Activated T-helper 9 cell treated with anti-CD3 and anti-CD28 coated beads, Interleukin-2, amount 50 U/mL, for 16 hours (primary cell): ENCODE data around the gene IL17RA.

Source experiments
- DNase-seq: peaks from one replicate; pipeline ENCODE4 v3.0.0-alpha.2; 2020; ENCODE audit warnings: low read depth

The IL17RA gene

DNA sequence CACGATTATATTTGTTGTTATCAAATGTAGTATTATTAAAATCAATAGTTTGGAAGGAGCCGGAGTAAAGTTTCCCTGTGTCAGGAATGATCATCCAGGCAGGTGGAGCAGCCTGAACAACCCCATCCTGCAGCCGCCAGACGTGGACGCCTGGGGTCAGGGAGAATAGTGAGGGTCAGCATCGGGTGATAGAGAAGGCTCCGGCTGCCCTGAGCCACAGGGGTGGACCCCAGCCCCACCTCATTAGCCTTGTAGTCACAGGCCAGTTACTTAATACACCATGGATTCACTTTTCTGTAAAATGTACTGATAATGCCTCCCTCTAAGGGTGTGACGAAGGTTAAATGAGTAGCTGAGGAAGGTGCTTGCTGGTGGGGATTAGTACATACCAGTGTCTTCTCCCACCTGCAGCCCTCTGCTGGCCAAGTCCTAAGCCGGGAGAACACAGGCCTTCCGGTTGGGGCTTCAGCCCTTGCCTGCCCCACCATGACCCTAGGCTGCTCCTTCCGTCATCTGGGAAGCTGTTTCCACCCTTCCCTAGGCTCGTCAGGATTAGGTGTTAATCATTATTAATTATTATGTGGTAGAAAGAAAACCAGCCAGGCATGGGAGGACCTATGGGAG lies 21.5 kb downstream of the IL17RA start:
- DNase-seq: no peak

DNA sequence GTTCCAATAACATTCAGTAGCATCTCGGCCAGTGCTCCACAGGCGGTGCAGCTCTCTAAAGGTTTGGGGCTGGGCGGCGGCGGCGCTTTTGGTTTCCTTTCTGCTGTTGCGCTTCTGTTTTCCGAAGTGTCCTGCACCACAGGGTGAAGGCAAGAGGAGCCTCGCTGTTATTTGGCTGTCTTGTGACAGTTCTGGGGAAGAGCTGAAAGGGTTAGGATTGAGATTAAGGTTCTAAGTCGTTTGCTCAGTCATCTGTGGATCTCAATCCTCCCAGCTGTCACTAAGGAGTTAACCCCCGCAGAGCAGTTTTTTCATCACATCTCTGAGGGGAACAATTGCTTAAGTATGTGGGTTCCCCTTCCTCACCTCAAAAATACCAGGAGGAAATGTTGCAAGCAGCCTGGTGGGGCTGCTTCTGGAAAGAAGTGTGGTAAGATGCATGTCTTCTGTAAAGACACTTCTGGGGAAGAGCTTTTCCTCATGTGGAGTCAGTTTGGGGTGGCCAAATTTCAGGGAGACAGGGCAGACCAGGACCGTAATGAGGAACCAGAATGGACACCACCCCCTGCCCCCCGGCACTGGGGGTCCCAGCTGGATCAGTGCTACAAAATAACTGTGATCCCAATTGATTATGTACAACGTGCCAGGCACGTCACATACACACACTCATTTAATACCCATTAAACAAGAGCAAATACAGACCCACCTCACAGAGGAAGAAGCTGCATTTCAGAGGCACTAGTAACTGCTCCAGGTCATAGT lies 22.2 kb downstream of the IL17RA start:
- DNase-seq: no peak

DNA sequence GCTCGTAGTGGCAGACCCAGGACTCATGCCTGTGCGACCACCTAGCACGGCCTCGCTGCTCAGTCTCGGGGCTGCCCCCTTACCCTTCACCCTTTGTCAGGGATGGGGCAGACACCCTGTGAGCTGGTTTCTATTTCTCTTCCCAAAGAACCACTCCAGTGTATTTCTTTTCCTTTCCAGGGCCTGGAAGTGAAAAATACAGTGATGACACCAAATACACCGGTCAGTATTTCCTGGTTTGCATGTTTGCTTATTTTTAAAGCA lies 22.7 kb downstream of the IL17RA start:
- no peak for DNase-seq

DNA sequence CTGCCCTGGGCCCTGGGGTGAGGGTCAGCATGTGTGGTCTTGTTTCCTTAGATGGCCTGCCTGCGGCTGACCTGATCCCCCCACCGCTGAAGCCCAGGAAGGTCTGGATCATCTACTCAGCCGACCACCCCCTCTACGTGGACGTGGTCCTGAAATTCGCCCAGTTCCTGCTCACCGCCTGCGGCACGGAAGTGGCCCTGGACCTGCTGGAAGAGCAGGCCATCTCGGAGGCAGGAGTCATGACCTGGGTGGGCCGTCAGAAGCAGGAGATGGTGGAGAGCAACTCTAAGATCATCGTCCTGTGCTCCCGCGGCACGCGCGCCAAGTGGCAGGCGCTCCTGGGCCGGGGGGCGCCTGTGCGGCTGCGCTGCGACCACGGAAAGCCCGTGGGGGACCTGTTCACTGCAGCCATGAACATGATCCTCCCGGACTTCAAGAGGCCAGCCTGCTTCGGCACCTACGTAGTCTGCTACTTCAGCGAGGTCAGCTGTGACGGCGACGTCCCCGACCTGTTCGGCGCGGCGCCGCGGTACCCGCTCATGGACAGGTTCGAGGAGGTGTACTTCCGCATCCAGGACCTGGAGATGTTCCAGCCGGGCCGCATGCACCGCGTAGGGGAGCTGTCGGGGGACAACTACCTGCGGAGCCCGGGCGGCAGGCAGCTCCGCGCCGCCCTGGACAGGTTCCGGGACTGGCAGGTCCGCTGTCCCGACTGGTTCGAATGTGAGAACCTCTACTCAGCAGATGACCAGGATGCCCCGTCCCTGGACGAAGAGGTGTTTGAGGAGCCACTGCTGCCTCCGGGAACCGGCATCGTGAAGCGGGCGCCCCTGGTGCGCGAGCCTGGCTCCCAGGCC lies 23.7 kb downstream of the IL17RA start:
- DNase-seq: no peak

DNA sequence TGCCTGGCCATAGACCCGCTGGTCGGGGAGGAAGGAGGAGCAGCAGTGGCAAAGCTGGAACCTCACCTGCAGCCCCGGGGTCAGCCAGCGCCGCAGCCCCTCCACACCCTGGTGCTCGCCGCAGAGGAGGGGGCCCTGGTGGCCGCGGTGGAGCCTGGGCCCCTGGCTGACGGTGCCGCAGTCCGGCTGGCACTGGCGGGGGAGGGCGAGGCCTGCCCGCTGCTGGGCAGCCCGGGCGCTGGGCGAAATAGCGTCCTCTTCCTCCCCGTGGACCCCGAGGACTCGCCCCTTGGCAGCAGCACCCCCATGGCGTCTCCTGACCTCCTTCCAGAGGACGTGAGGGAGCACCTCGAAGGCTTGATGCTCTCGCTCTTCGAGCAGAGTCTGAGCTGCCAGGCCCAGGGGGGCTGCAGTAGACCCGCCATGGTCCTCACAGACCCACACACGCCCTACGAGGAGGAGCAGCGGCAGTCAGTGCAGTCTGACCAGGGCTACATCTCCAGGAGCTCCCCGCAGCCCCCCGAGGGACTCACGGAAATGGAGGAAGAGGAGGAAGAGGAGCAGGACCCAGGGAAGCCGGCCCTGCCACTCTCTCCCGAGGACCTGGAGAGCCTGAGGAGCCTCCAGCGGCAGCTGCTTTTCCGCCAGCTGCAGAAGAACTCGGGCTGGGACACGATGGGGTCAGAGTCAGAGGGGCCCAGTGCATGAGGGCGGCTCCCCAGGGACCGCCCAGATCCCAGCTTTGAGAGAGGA lies 24.5 kb downstream of the IL17RA start:
- no peak for DNase-seq

DNA sequence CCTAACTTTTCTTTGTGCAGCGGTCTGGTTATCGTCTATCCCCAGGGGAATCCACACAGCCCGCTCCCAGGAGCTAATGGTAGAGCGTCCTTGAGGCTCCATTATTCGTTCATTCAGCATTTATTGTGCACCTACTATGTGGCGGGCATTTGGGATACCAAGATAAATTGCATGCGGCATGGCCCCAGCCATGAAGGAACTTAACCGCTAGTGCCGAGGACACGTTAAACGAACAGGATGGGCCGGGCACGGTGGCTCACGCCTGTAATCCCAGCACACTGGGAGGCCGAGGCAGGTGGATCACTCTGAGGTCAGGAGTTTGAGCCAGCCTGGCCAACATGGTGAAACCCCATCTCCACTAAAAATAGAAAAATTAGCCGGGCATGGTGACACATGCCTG lies 25.2 kb downstream of the IL17RA start:
- DNase-seq: no peak

DNA sequence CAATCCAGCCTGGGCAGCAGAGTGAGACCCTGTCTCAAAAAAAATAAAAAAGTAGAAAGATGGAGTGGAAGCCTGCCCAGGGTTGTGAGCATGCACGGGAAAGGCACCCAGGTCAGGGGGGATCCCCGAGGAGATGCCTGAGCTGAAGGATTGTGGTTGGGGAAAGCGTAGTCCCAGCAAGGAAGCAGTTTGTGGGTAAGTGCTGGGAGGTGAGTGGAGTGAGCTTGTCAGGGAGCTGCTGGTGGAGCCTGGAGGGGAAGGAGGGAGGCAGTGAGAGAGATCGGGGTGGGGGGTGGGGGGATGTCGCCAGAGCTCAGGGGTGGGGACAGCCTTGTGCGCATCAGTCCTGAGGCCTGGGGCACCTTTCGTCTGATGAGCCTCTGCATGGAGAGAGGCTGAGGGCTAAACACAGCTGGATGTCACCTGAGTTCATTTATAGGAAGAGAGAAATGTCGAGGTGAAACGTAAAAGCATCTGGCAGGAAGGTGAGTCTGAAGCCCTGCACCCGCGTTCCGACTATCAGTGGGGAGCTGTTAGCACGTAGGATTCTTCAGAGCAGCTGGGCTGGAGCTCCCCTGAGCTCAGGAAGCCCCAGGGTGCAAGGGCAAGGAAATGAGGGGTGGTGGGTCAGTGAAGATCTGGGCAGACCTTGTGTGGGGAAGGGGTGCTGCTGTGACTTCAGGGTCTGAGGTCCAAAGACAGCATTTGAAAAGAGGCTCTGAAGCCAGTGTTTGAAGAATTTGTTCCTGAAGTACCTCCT lies 26.2 kb downstream of the IL17RA start:
- DNase-seq: no peak

DNA sequence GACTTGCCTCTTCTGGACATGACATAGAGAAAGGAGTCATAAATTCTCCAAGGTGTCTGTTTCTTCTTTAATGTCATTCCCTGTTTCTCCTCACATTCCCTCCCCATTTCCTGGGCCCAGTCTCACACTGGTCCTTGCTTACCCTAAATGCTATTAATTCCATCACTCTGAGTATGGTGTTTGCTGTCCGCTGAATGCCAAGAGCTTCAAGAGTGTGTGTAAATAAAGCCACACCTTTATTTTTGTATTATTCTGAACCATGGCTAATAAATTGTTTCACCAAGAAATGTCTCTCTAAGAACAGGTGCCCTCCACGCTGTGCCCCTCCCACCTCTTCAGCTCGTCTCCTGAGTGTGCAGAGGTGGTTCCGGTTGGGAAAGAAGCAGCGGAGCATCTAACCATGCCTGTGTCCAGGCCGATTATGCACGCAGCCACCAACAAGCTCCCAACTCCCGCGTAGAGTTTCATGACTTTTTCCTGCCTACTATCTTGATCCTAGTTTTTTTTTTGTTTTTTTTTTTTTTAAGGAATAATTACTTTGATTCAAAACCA lies 27.8 kb downstream of the IL17RA start:
- no peak for DNase-seq

DNA sequence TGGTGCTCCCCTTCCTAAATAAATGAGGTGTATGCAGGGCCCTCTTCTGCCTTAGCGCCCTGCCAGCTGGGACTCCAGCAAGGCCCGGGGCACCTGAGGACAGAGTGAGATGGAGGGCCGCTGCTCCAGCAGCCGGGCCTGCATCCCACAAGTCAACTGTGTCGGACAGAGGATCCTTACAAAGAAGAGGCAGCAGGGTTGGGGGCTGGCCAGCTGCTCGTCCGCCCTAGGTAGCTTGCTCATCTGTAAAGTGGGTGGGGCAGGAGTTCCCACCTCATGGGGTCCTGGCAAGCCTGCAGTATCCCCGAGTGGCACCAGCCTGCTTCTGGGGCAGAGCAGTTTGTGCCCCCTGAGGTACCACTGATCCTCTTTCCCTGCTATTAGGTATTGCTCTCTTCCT lies 28.8 kb downstream of the IL17RA start:
- no peak for DNase-seq

DNA sequence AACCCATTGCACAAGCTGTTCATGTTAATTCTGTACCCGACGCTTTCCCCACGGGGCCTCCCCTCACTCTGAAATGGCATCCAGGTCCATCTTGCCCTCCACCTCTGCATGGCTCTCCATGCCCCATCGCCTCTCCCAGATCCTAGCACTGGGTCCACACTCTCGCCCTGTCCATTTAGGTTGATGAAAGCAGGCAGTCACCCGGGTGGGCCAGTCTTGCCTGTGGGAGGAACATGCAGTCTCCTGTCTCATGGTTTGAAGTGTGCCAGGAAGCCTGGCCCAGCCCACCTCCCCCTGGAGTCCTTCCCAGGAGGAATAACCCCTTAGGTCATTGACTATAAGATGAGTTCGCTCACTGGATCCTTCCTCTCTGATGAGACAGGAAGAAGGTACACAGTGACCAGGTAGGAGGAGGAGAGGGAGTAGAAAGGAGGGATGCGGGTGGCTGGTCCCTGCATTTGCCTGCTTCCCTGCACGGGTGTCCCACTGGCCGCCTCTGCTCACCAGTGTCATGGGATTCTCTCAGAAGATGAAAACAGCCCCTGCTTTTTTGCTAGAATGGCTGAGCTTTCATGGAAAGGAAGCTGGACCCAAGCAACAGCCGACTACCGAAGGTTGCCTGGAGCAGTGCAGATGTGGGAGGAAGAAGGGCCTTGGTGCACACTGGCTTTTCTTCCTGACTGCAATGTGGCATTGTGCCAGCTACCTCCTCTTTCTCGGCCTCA lies 29.5 kb downstream of the IL17RA start:
- no peak for DNase-seq

DNA sequence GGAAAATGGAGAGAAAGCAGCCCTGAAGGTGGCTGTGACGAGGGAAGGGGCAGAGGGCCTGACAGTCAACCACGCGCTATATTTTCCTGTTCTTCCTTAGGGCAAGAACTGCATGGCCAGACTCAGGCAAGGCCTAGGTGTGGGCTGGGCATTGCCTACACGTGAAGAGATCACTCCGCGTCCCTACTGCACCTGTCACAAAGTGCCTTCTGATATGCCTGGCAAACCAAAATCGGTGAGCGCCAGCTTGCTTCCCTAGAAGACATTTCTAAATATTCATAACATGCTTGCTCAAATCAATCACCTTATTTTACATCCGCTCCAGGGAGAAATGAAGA lies 30.1 kb downstream of the IL17RA start:
- no peak for DNase-seq

DNA sequence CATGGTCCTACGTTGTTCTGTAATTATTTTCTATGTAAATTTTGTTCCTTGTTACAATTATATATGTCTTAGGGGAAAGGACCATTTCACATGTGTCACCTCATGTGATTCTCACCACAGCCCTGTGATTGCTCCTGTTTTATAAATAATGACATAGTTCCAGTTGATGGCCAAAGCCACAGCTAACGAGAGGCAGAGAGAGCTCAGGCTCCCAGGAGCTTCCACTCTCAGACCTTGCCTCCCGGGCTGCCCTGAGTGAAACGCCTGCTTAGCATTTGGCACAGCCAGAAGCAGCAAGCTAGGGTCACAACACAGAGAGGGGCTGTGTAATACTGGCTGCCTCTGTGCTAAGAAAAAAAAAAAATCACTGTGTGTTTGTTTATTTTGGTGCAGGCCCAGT lies 30.4 kb downstream of the IL17RA start:
- DNase-seq: no peak

DNA sequence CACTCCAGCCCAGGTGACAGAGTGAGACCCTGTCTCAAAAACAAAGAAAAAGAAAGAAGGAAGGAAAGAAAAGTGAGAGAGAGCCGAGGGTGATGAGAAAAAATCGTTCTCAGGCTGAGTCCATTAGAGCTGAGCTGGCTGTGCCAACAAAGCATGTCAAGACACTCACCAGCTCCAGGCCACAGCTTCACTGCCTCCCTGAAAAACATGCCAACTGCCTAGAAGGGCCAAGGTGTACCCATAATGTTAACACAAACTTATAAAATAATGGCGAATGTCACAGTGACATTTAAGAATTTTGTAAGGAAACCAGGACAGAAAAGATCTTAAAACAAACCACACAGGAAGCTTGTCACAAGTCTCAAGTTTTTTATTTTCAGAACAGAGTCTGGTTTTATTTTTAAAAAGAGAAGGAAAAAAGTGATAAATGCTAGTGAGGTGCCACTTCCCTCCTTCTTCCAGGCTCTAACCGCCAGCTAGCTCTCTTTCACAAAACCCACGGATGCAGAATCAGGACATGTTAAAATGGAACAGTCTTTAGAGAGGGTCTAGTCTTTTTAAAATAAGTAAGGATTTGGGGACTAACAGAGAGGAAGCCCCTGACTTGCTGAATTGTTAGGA lies 31.3 kb downstream of the IL17RA start:
- no peak for DNase-seq

DNA sequence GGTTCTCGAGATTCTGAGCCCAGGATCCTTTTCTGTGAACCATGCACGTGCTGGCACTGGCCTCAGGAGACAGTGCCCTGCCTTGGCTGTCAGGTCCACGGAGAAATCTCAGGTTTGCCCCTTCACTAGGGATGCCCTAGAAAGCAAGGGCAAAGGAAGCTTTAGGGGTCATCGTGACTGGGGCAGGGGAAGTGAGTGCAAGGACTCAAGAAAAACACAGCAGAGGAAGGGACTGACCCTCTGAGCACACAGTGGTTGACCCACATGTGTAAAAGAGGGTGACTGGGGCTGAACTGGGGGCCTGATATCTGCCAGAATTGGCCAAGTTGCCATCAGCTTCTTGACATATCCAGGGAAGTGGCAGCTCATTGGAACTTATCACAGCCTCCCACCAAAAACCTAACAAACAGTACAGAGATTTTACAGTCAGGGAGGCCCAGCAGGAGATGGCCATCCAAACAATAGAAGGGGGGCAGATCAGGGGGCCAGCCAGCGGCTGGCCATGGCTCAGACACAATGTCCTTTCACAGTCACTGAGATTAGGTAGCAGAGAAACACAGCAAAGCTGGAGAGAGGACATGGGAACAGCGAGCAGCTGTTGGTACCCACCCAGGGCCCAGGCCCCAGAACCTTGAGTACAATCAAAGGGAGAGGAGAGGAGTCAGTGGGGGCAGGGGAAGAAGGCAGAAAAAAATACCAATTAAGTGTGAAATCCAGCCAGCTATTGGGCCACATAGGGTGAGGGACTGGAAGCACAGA lies 32.0 kb downstream of the IL17RA start:
- no peak for DNase-seq

DNA sequence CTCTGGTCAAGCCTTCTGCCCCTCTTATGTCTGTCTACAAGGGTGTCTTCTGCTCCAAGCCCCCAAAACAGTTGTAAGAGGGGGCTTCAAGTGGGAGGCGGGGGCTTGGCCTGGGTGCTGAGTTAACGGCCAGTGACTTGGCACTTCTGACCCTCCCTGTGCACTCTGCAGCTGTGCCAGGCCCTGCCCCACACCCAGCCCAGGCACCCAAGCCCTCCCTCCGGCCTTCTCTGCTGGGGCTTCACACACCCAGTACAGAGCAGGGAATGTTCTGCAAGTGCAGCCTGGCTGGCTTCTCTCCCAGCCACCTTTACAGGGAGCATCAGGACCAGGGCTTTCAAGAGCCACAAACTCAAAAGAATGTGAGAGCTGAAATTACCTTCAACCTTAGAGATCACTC lies 32.6 kb downstream of the IL17RA start:
- no peak for DNase-seq

DNA sequence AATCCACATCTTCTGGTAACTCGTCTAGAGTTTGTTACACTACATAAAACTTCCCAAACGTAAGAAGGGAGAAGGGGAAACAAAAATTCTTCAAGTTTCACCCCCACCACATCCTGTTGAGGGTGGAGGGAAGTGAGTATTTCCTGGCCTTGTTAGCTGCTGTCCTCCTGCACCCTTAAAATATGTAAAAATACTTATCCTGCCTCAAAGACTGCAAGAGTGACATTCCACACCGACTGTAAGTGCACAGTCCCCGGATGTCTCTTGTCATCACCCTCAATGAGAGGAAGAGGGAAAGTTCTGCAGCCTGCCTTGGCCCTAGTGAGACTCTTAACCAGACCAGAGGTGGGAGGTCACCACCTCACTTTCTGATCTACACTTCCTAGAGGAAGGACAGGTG lies 33.1 kb downstream of the IL17RA start:
- DNase-seq: no peak

DNA sequence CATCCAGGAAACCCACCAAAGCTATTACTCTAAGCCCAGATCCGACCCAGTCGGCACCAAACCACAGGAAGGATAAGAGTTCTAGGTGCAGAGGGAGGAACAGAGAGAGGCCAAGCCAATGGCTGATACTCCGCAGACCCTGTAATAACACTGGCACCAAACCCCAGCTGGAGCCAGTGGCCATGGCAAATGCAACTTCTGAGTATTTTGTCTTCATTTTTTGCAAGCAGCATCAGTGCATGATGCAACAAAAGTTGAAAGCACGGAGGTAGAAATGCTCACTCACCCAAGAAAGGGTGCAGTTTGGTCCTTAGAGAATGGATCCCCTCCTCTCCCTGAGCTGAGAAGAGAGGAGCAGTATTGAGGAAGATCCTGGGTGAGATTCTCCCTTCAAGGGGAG lies 33.5 kb downstream of the IL17RA start:
- no peak for DNase-seq

DNA sequence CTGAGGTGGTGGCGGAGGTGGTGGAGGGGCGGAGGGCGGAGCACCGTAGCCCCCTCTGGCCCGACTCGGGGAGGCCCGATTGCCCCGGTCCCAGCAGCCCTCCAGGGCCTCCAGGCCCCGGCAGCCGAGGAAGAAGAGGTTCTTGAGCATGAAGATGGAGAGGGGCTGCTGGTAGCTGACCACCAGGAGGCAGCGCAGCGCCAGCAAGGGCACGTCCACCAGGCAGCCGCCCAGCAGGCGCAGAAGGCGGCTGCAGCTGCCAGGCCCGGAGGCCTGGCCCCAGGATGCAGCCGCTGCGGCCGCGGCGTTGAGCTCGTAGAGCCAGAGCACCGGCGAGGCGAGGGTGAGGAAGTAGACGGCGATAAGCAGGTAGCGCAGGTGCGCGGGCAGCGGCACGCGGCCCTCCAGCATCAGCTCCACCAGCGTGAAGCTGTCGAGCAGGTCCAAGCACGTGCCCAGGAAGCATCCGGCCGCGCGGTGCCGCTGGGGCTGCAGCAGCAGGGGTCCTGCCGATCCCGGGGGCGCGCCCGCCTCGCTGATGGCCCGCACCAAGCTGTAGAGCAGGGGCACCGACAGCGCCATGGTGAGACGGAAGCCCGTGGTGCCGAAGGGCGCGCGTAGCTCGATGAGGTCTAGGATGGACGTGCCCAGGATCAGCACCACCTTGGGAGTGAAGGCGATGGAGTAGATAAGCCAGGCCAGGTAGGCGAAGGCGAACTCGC lies 34.8 kb downstream of the IL17RA start:
- no peak for DNase-seq

DNA sequence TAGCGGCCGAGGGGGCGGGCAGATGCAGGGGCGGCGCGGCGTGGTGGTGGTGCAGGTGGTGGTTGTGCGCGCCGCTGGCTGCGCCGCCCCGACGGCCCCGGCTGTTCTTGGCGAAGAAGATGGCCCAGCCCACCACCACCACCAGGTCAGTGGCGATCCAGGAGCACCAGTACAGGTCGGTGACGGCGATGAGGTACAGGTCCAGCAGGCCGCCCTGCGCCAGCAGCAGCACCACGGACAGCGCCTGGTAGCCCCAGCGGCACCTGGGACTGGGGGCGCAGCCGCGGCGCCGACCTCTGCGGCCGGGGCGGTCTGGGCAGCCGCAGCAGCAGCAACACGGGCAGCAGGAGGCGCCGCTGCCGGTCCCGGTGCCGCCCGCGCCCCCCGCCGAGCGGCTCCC lies 35.5 kb downstream of the IL17RA start:
- peak; percentile 39 for DNase-seq
